ENCODE measurements around the gene ACKR1.

Gene ACKR1

DNA sequence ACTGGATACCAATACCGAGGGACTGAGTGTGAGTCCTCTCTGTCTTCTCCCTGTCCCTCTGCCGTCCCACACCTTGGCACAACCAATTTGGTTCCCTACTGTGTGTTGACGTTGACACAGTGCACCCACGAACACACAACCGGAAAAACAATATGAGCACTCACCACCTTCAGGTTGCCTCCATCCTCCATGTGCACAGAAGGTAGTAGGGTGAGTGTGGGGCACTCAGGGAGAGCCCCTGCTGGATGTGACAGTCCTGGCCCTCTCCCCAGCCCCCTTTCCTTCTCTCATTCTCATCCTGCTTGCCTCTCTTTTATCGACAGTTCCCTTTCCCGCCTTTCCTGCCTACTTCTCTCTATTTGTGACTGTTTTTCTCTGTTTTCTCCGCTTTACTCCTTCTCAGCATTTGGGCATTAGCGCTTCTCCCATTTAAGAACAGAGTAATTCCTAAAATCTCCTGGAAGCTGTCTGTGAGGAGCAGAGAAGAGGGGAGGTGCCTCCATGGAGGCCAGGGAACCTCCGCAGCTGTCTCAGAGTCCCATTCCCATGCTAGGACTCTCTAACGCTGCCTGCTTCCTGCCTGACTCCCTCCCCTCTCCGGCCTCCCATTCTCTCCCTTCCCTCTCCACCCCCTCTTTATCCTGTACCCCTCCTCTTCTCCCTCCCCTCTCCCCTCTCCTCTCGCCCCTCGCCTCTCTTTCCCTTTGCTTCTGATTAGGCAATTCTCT is 16.9 kb upstream of the ACKR1 start:
- Histone ChIP-seq H3K36me3 (ENCODE audit: insufficient read depth, low read length) (no peaks in the 10 kb centered on the region), H3K27ac (ENCODE audit: low read depth, low read length) (no peak overlapping the region), H3K27me3 (ENCODE audit: insufficient read depth, low read length) (peaks cover 100% of the 10 kb centered on the region), H3K4me3 (ENCODE audit: low read depth, low read length) (peak overlapping the region; percentile 59), H3K79me2 (ENCODE audit: control insufficient read depth, insufficient read depth, low read length, unreplicated experiment) (no peaks in the 10 kb centered on the region), H3K4me1 (ENCODE audit: control insufficient read depth, insufficient read depth, low read length, unreplicated experiment) (no peaks in the 10 kb centered on the region), H2AFZ (ENCODE audit: low read length, unreplicated experiment) (no peak overlapping the region)

- peak overlapping the region; percentile 59 for H3K4me3 ChIP-seq (ENCODE audit: low read depth, low read length)
- no peaks in the 10 kb centered on the region for H3K36me3 ChIP-seq (ENCODE audit: insufficient read depth, low read length)
- H2AFZ ChIP-seq (ENCODE audit: low read length, unreplicated experiment) = no peak overlapping the region
- no peak overlapping the region for H3K27ac ChIP-seq (ENCODE audit: low read depth, low read length)
- no peaks in the 10 kb centered on the region for H3K4me1 ChIP-seq (ENCODE audit: control insufficient read depth, insufficient read depth, low read length, unreplicated experiment)
- H3K79me2 ChIP-seq (ENCODE audit: control insufficient read depth, insufficient read depth, low read length, unreplicated experiment) = no peaks in the 10 kb centered on the region
- H3K27me3 ChIP-seq (ENCODE audit: insufficient read depth, low read length) = peaks cover 100% of the 10 kb centered on the region
These were observed 16.3 kb upstream of the ACKR1 start for GRCh38 chr1:159188375-159188788.

GRCh38 chr1:159190441-159190840 is 14.2 kb upstream of the ACKR1 start:
- no peaks in the 10 kb centered on the region for H3K36me3 ChIP-seq (ENCODE audit: insufficient read depth, low read length)
- H3K4me3 ChIP-seq (ENCODE audit: low read depth, low read length) = no peak overlapping the region
- H3K27ac ChIP-seq (ENCODE audit: low read depth, low read length) = no peak overlapping the region
- no peaks in the 10 kb centered on the region for H3K4me1 ChIP-seq (ENCODE audit: control insufficient read depth, insufficient read depth, low read length, unreplicated experiment)
- H3K79me2 ChIP-seq (ENCODE audit: control insufficient read depth, insufficient read depth, low read length, unreplicated experiment) = no peaks in the 10 kb centered on the region
- H2AFZ ChIP-seq (ENCODE audit: low read length, unreplicated experiment) = no peak overlapping the region
- peaks cover 97% of the 10 kb centered on the region for H3K27me3 ChIP-seq (ENCODE audit: insufficient read depth, low read length)

DNA sequence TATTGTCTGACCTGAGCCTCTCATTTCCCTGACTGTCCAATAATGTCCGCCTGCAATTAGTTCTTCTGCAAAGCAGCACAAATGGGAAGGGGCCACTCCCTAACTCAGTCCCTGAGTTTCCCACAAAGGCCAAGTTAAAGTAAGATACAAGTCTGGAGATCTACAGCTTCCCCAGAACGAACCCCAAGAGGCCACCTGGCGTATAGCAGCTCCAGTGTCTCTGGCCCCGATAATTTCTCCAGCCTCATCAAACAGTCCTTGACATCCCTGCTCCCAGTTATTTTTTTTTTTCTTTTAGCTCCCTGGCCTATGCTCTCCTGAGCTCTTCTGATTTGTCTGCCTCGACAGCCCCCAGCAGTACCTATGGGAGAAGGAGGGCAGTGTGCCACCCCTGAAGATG is 8.1 kb upstream of the ACKR1 start:
- H3K27me3 ChIP-seq (ENCODE audit: insufficient read depth, low read length) = peaks cover 71% of the 10 kb centered on the region
- H3K4me3 ChIP-seq (ENCODE audit: low read depth, low read length) = no peak overlapping the region
- H3K79me2 ChIP-seq (ENCODE audit: control insufficient read depth, insufficient read depth, low read length, unreplicated experiment) = no peaks in the 10 kb centered on the region
- no peak overlapping the region for H2AFZ ChIP-seq (ENCODE audit: low read length, unreplicated experiment)
- H3K27ac ChIP-seq (ENCODE audit: low read depth, low read length) = no peak overlapping the region
- H3K36me3 ChIP-seq (ENCODE audit: insufficient read depth, low read length) = no peaks in the 10 kb centered on the region
- no peaks in the 10 kb centered on the region for H3K4me1 ChIP-seq (ENCODE audit: control insufficient read depth, insufficient read depth, low read length, unreplicated experiment)

DNA sequence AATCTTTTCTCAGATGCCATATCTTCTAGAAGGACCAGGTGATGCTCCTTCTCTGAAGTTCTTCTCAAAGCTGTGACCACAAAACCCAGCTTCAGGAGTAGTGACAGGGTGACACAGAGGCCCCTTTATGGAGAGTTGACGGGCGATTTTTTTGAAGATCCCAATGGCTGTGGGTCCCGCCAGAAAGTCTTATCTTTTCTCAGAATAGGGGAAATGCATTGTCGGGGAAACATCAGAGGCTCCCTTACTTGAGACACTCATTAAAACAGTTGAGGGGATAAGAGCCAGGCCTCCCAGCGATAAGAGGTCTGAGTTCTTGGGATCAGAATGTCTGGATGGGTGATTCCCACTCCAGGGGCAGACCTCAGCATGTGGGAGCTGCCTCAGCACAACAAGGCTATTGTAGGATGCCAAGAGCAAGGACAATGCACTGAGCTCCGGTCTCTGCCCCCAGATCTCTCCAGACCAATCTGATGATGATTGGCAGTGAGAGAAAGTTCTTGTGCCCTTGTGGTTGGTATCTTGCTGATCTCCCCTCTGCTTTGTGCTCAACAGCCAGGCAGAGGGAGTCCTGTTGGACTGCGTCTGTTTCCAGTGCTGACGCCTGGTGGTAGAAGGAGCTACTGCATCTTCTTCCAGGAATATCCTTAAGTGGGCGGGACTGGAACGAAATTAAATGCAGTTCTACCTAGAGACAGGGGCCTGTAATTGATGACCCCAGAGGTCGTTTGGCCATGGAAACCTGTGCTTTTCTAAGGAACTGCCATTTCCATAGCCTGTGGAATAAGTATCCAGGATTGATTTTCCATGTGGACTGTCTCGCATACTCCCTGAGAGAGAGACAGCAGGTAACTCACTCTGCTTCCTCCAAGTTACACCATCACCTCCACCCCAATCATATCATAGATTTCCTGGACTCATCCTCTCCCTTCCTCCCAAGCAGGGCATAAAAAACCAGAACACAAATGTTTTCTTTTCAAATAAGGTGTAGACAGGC is 6.8 kb upstream of the ACKR1 start:
- no peaks in the 10 kb centered on the region for H3K79me2 ChIP-seq (ENCODE audit: control insufficient read depth, insufficient read depth, low read length, unreplicated experiment)
- H2AFZ ChIP-seq (ENCODE audit: low read length, unreplicated experiment) = no peak overlapping the region
- no peaks in the 10 kb centered on the region for H3K36me3 ChIP-seq (ENCODE audit: insufficient read depth, low read length)
- no peaks in the 10 kb centered on the region for H3K4me1 ChIP-seq (ENCODE audit: control insufficient read depth, insufficient read depth, low read length, unreplicated experiment)
- no peak overlapping the region for H3K4me3 ChIP-seq (ENCODE audit: low read depth, low read length)
- H3K27ac ChIP-seq (ENCODE audit: low read depth, low read length) = no peak overlapping the region
- peaks cover 67% of the 10 kb centered on the region for H3K27me3 ChIP-seq (ENCODE audit: insufficient read depth, low read length)

DNA sequence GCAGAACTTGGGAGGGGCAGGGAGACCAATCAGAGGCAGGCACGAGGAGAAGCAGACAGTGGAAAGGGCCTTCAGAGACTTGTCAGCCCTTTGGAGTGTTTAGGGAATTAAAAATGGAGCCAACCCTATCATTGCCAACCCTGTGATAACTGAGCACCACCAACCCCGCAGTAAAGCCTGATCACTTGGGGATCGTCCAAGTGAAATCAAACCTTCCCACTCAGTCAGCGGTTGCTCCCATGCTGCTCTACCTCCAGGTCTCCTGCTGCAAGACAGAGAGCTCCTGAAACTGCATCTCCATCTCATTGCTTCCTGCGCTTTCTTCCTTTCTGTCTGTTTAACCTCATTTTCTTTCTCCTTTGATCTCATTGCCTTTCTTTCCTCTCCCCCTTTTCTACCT is 4.8 kb upstream of the ACKR1 start:
- no peaks in the 10 kb centered on the region for H3K79me2 ChIP-seq (ENCODE audit: control insufficient read depth, insufficient read depth, low read length, unreplicated experiment)
- no peaks in the 10 kb centered on the region for H3K36me3 ChIP-seq (ENCODE audit: insufficient read depth, low read length)
- H3K27me3 ChIP-seq (ENCODE audit: insufficient read depth, low read length) = peaks cover 68% of the 10 kb centered on the region
- H3K4me1 ChIP-seq (ENCODE audit: control insufficient read depth, insufficient read depth, low read length, unreplicated experiment) = no peaks in the 10 kb centered on the region
- no peak overlapping the region for H3K27ac ChIP-seq (ENCODE audit: low read depth, low read length)
- H2AFZ ChIP-seq (ENCODE audit: low read length, unreplicated experiment) = no peak overlapping the region
- no peak overlapping the region for H3K4me3 ChIP-seq (ENCODE audit: low read depth, low read length)

DNA sequence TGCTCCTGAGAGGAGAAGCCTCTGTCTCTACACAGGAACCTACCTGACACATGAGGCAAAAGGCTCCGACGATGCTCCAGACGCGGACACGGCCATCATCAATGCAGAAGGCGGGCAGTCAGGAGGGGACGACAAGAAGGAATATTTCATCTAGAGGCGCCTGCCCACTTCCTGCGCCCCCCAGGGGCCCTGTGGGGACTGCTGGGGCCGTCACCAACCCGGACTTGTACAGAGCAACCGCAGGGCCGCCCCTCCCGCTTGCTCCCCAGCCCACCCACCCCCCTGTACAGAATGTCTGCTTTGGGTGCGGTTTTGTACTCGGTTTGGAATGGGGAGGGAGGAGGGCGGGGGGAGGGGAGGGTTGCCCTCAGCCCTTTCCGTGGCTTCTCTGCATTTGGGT is 3.9 kb upstream of the ACKR1 start:
- H2AFZ ChIP-seq (ENCODE audit: low read length, unreplicated experiment) = no peak overlapping the region
- H3K4me3 ChIP-seq (ENCODE audit: low read depth, low read length) = no peak overlapping the region
- no peak overlapping the region for H3K27ac ChIP-seq (ENCODE audit: low read depth, low read length)
- H3K4me1 ChIP-seq (ENCODE audit: control insufficient read depth, insufficient read depth, low read length, unreplicated experiment) = no peaks in the 10 kb centered on the region
- H3K27me3 ChIP-seq (ENCODE audit: insufficient read depth, low read length) = peaks cover 69% of the 10 kb centered on the region
- no peaks in the 10 kb centered on the region for H3K79me2 ChIP-seq (ENCODE audit: control insufficient read depth, insufficient read depth, low read length, unreplicated experiment)
- H3K36me3 ChIP-seq (ENCODE audit: insufficient read depth, low read length) = no peaks in the 10 kb centered on the region

DNA sequence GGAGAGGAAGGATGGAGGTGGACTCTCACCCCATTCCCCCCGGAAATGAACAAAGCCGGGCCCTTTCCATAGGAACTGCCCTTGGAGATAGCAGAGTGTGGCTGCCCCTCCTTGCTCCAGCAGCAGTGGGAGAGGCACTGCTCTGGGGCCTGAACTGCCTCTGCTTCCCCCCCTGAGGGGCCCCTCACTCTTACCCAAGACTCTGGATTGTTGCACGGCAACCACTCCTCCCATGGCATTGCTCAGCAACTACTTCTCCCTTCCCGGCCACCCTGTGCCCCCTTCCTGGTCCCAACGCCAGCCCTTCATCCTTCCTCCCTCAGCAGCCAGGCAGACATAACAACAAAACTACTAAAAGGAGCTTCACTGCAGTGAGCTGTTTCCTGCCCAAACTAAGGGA is 3.0 kb upstream of the ACKR1 start:
- H3K27me3 ChIP-seq (ENCODE audit: insufficient read depth, low read length) = peaks cover 69% of the 10 kb centered on the region
- no peak overlapping the region for H2AFZ ChIP-seq (ENCODE audit: low read length, unreplicated experiment)
- H3K4me3 ChIP-seq (ENCODE audit: low read depth, low read length) = no peak overlapping the region
- H3K27ac ChIP-seq (ENCODE audit: low read depth, low read length) = no peak overlapping the region
- H3K36me3 ChIP-seq (ENCODE audit: insufficient read depth, low read length) = no peaks in the 10 kb centered on the region
- H3K4me1 ChIP-seq (ENCODE audit: control insufficient read depth, insufficient read depth, low read length, unreplicated experiment) = no peaks in the 10 kb centered on the region
- no peaks in the 10 kb centered on the region for H3K79me2 ChIP-seq (ENCODE audit: control insufficient read depth, insufficient read depth, low read length, unreplicated experiment)

GRCh38 chr1:159203610-159204009 is 1.1 kb upstream of the ACKR1 start:
- H2AFZ ChIP-seq (ENCODE audit: low read length, unreplicated experiment) = no peak overlapping the region
- H3K27ac ChIP-seq (ENCODE audit: low read depth, low read length) = no peak overlapping the region
- no peaks in the 10 kb centered on the region for H3K36me3 ChIP-seq (ENCODE audit: insufficient read depth, low read length)
- no peaks in the 10 kb centered on the region for H3K4me1 ChIP-seq (ENCODE audit: control insufficient read depth, insufficient read depth, low read length, unreplicated experiment)
- no peak overlapping the region for H3K4me3 ChIP-seq (ENCODE audit: low read depth, low read length)
- H3K27me3 ChIP-seq (ENCODE audit: insufficient read depth, low read length) = peaks cover 79% of the 10 kb centered on the region
- no peaks in the 10 kb centered on the region for H3K79me2 ChIP-seq (ENCODE audit: control insufficient read depth, insufficient read depth, low read length, unreplicated experiment)

- Histone ChIP-seq H3K27ac (ENCODE audit: low read depth, low read length) (no peak overlapping the region), H3K4me1 (ENCODE audit: control insufficient read depth, insufficient read depth, low read length, unreplicated experiment) (no peaks in the 10 kb centered on the region), H2AFZ (ENCODE audit: low read length, unreplicated experiment) (no peak overlapping the region), H3K27me3 (ENCODE audit: insufficient read depth, low read length) (peaks cover 84% of the 10 kb centered on the region), H3K36me3 (ENCODE audit: insufficient read depth, low read length) (no peaks in the 10 kb centered on the region), H3K4me3 (ENCODE audit: low read depth, low read length) (no peak overlapping the region), H3K79me2 (ENCODE audit: control insufficient read depth, insufficient read depth, low read length, unreplicated experiment) (no peaks in the 10 kb centered on the region)
These were observed 550 bp downstream of the ACKR1 start for GRCh38 chr1:159205225-159205624.

All from ACC112 (cell line).